ENCODE data around the gene RSBN1. TPM values are rescaled to one million over a fixed set of nuclear protein-coding genes. Genes with fewer than 3 reads are reported as not detected.

RSBN1 gene
- total RNA-seq, 2 experiments from 2014 or later, result 13.6 to 14.3 TPM

DNA sequence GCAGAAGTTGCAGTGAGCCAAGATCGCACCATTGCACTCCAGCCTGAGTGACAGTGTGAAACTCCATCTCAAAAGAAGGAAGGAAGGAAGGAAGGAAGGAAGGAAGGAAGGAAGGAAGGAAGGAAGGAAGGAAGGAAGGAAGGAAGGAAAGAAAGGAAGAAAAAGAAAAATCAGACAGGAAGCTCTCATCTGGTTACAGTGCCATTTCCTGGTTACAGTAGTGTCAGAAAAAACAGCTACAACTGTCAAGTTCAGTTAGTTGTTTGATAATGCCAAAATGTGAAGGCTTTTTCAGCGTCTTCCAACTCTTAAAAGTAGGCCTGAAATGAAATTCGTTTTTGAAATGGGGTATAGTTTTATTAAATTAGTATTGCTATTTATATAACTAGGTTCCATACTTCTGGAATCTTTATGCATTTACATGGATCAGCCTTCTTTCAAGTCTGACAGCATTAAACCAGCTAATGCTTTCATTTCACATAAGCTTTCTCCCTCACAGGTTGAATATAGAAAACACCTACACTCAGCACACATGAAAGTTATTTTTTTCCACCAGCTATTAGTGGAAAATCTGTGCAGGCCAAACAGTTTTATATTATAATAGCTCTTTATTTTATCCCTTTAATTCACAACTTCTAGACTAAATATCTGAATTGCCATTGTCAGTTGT is 38.0 kb upstream of the RSBN1 start:
- intact Hi-C loops (cut with micrococcal nuclease), result no loop called here
- H3K4me1 Mint-ChIP-seq (ENCODE audit: low read depth), result peaks cover 22% of the 10 kb centered on the region
- peaks cover 3% of the 10 kb centered on the region for H3K9me3 Mint-ChIP-seq
- H3K27ac Mint-ChIP-seq, result peak overlapping the region; percentile 85
- DNase-seq, result no peak
- CTCF ChIA-PET, result no interaction called here
- peaks cover 52% of the 10 kb centered on the region for H3K36me3 Mint-ChIP-seq (ENCODE audit: low read depth)
- H3K27me3 Mint-ChIP-seq (ENCODE audit: low read depth), result no peaks in the 10 kb centered on the region
- H3K4me3 Mint-ChIP-seq, result no peak overlapping the region

DNA sequence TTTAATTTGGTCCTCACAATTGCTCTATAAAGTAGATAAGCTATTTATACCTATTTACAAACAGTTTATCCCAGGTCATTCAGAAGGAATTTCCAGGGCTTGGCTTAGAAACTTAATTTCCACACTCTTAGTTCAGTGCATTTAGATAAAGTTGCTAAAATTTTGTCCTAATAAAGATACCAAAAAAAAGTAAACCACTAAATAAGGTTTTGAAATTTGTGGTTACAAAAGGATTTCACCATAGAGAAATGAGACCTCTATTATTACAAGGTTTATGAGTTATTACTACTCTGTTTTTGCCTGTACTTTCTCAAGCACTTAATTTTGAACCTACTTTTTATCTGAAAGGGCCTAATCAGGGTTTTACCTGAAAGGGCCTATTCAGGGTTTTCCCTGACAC is 36.8 kb upstream of the RSBN1 start:
- Mint-ChIP-seq H3K9me3 (peaks cover 3% of the 10 kb centered on the region), H3K4me3 (no peak overlapping the region), H3K27ac (no peak overlapping the region), H3K36me3 (ENCODE audit: low read depth) (peaks cover 43% of the 10 kb centered on the region), H3K27me3 (ENCODE audit: low read depth) (no peaks in the 10 kb centered on the region), H3K4me1 (ENCODE audit: low read depth) (peaks cover 13% of the 10 kb centered on the region)
- no peak for DNase-seq
- intact Hi-C loops (cut with micrococcal nuclease), result loop anchor here (10.0 kb wide), 1 partner anchor 436 kb away; no protein-coding TSS in a partner anchor
- CTCF ChIA-PET, result no interaction called here

DNA sequence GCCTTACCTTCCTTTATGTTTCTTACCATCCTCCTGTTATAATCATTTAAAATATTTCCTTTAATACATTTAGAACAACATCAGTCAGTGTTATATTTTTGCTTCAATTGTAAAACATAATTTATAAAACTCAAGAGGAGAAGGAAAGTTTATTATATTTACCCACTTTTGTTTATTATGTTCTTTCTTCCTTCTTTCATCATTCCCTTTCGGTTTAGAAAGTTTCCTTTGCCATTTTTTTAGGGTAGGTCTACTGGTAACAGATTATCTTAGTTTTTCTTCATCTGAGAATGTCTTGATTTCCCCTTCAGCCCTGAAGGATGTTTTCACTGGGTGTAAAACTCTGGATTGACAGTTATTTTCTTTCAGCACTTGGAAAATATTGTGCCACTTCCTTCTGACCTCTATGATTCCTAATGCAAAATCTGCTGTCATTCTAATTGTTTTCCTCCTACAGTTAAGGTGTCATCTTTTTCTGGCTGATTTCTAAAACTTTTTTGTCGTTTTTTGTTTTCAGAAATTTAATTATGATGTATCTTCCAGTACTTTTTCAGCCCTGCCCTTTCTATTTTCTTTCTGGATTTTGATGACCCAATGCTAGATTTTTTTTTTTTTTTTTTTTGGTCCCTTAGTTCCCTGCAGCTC is 34.2 kb upstream of the RSBN1 start:
- Mint-ChIP-seq H3K27ac (no peak overlapping the region), H3K27me3 (ENCODE audit: low read depth) (no peaks in the 10 kb centered on the region), H3K9me3 (peaks cover 3% of the 10 kb centered on the region), H3K4me1 (ENCODE audit: low read depth) (peaks cover 13% of the 10 kb centered on the region), H3K4me3 (no peak overlapping the region), H3K36me3 (ENCODE audit: low read depth) (peaks cover 52% of the 10 kb centered on the region)
- intact Hi-C loops (cut with micrococcal nuclease), result loop anchor here (10.0 kb wide), 1 partner anchor 438 kb away; no protein-coding TSS in a partner anchor
- DNase-seq, result no peak
- CTCF ChIA-PET, result no interaction called here

DNA sequence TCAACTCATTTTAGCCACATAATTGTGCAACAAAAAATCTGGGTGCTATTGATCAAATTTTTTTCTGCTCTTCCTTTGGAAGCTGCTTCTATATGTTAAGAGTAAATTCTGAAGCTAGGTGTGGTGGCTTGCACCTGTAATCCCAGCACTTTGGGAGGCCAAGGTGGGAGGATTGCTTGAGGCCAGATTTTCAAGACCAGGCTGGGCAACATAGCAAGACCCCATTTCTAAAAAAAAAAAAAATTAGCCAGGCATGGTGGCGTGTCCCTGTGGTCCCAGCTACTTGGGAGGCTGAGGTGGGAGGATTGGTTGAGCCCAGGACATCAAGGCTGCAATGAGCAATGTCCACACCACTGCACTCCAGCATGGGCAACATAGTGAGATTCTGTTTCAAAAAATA is 24.3 kb upstream of the RSBN1 start:
- CTCF ChIA-PET, result interaction anchor here (0.6 to 3.3 kb wide), 16 partner anchors 13 to 894 kb away, joined by 3 to 24 read pairs (median 4); partner anchors contain the start of genes AP4B1, DCLRE1B, HIPK1 and RSBN1
- no peak for DNase-seq
- Mint-ChIP-seq H3K27ac (no peak overlapping the region), H3K9me3 (no peaks in the 10 kb centered on the region), H3K36me3 (ENCODE audit: low read depth) (peaks cover 40% of the 10 kb centered on the region), H3K27me3 (ENCODE audit: low read depth) (no peaks in the 10 kb centered on the region), H3K4me3 (no peak overlapping the region), H3K4me1 (ENCODE audit: low read depth) (peaks cover 3% of the 10 kb centered on the region)
- intact Hi-C loops (cut with micrococcal nuclease), result no loop called here

DNA sequence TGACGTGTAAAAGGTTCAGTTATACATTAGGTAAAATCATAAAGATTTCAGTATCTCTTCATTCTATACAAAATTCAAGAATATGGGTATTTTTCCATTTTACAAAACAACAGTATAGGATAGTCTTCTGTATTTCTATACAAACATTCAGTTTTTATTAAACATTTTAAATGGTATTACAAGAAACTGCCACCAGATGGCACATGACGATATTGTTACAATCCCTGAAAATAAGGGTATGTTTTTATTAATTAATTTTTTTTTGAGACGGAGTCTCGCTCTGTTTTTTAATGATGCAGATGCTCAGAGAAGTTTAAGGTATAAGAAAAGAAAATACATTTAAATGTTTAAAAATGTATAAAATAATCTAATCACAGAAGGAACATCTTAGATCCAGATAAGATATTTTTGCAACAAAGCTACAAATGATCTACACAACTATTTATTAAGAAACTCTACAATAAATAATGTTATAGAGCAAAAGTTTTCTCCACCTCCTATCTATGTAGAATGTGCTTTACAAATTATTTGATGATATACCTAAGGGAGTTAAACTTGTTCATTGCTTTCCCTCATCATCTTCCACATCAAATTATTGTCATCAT is 23.5 kb upstream of the RSBN1 start:
- Mint-ChIP-seq H3K4me3 (no peak overlapping the region), H3K36me3 (ENCODE audit: low read depth) (peaks cover 39% of the 10 kb centered on the region), H3K9me3 (no peaks in the 10 kb centered on the region), H3K27me3 (ENCODE audit: low read depth) (no peaks in the 10 kb centered on the region), H3K27ac (no peak overlapping the region), H3K4me1 (ENCODE audit: low read depth) (peaks cover 3% of the 10 kb centered on the region)
- CTCF ChIA-PET, result interaction anchor here (0.6 to 3.3 kb wide), 24 partner anchors 12 to 452 kb away, joined by 3 to 24 read pairs (median 5); partner anchors contain the start of genes AP4B1, DCLRE1B, HIPK1 and OLFML3
- peak; percentile 35 for DNase-seq
- intact Hi-C loops (cut with micrococcal nuclease), result loop anchor here (1.0 kb wide), 3 partner anchors 39 to 94 kb away; partner anchors contain the start of genes DCLRE1B and HIPK1

DNA sequence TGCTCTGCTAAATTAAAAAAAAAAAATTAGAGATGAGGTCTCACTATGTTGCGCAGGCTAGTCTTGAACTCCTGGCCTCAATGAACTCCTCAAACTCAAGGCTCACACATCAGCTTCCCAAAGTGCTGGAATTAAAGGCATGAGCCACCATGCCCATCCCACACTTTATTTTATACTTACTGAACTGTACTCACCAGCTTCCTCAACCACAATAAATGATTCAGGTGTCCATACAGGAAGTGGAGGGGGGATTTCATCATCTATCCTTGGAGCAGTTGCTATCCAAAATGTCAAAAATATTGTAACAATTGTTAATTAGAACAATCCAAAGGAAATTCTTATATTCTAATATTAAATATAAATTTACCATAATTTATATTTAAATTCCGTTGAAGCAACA is 22.4 kb upstream of the RSBN1 start:
- Mint-ChIP-seq H3K4me1 (ENCODE audit: low read depth) (peaks cover 3% of the 10 kb centered on the region), H3K27ac (no peak overlapping the region), H3K4me3 (no peak overlapping the region), H3K9me3 (no peaks in the 10 kb centered on the region), H3K27me3 (ENCODE audit: low read depth) (no peaks in the 10 kb centered on the region), H3K36me3 (ENCODE audit: low read depth) (peaks cover 34% of the 10 kb centered on the region)
- CTCF ChIA-PET, result interaction anchor here (0.6 to 3.3 kb wide), 16 partner anchors 17 to 810 kb away, joined by 3 to 24 read pairs (median 6); partner anchors contain the start of genes AP4B1, DCLRE1B, HIPK1 and OLFML3
- no peak for DNase-seq
- intact Hi-C loops (cut with micrococcal nuclease), result loop anchor here (1.0 kb wide), 3 partner anchors 40 to 95 kb away; partner anchors contain the start of genes DCLRE1B and HIPK1

DNA sequence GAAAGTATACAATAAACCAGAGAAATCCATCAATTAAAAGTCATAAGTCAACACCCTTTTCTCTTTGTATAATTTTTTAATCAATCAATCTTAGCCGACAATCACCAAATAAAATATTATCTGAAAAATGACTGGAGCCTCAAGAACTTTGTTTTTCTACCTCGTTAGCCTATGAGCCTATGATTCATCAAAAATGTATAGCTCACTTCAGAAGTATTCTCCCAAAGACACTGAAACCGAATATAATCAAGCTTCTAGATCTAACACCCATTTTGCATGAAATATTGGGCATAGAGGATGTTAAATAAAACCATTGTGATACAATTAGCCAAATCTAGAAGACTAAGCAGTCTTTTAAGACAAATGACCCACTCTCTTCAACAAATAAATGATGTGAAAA is 17.8 kb upstream of the RSBN1 start:
- no peak overlapping the region for H3K27ac Mint-ChIP-seq
- no peaks in the 10 kb centered on the region for H3K27me3 Mint-ChIP-seq (ENCODE audit: low read depth)
- H3K4me3 Mint-ChIP-seq, result no peak overlapping the region
- peaks cover 34% of the 10 kb centered on the region for H3K36me3 Mint-ChIP-seq (ENCODE audit: low read depth)
- H3K4me1 Mint-ChIP-seq (ENCODE audit: low read depth), result no peaks in the 10 kb centered on the region
- CTCF ChIA-PET, result no interaction called here
- no peaks in the 10 kb centered on the region for H3K9me3 Mint-ChIP-seq
- intact Hi-C loops (cut with micrococcal nuclease), result no loop called here
- DNase-seq, result no peak

DNA sequence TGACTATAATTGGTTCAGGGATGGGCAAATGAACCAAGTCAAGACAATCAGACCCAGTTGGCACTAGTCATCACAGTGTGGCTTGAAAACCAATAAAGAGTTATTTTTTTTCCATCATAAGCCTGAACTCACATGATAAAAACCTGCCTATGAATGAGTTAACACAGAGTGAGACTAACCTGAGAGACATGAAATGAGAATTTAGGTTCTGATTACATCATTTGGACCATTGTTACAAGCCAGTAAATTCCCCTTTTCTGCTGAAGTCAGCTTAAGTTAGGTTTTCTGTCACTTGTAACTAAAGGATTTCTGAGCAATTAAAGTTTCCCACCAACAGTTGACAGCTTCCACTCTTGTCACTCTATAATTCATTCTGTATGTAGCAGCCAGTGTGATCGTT is 9.6 kb upstream of the RSBN1 start:
- Mint-ChIP-seq H3K27ac (no peak overlapping the region), H3K4me1 (ENCODE audit: low read depth) (peaks cover 8% of the 10 kb centered on the region), H3K9me3 (no peaks in the 10 kb centered on the region), H3K36me3 (ENCODE audit: low read depth) (peaks cover 19% of the 10 kb centered on the region), H3K27me3 (ENCODE audit: low read depth) (no peaks in the 10 kb centered on the region), H3K4me3 (no peak overlapping the region)
- CTCF ChIA-PET, result no interaction called here
- DNase-seq, result no peak
- intact Hi-C loops (cut with micrococcal nuclease), result no loop called here

DNA sequence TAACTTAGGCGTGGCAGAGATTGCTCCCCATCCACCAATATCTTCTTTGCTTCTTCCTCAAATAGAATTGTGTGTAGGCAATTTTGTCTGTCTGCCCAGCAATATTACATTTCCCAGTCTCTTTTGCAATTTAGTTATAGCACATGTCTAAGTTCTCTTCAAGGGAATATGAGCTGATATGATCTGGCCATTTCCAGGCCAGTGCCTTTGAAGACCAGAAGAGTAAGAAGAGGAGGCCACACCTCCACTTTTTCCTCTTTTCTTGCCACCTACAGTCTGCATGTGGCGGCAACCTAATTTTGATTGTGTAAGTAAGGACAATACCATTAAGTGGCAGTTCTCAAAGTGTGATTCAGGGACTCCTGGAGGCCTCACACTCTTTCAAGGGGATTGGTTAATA is 6.3 kb upstream of the RSBN1 start:
- Mint-ChIP-seq H3K27me3 (ENCODE audit: low read depth) (no peaks in the 10 kb centered on the region), H3K9me3 (no peaks in the 10 kb centered on the region), H3K36me3 (ENCODE audit: low read depth) (peaks cover 15% of the 10 kb centered on the region), H3K4me1 (ENCODE audit: low read depth) (peaks cover 8% of the 10 kb centered on the region), H3K27ac (no peak overlapping the region), H3K4me3 (no peak overlapping the region)
- CTCF ChIA-PET, result interaction anchor here (0.7 to 1.3 kb wide), 2 partner anchors 17 to 108 kb away, joined by 3 to 5 read pairs; no protein-coding TSS in a partner anchor
- DNase-seq, result no peak
- intact Hi-C loops (cut with micrococcal nuclease), result no loop called here

DNA sequence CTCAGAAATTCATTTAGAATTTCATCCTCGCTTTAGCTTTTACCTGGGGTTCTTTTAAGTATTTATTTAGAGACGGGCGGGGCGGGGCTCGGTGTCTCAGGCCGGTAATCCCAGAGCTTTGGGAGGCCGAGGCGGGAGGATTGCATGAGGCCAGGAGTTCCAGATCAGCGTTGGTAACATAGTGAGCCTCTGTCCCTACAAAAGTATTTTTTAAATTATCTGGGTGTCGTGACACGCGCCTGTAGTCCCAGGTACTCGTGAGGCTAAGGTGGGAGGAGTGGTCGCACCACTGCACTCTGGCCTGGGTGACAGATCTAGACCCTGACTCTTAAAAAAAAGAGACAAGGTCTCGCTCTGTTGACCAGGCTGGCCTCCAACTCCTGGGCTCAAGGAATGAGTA is 942 bp upstream of the RSBN1 start:
- Mint-ChIP-seq H3K4me1 (ENCODE audit: low read depth) (peaks cover 30% of the 10 kb centered on the region), H3K36me3 (ENCODE audit: low read depth) (peaks cover 14% of the 10 kb centered on the region), H3K27ac (peak overlapping the region; percentile 94), H3K27me3 (ENCODE audit: low read depth) (no peaks in the 10 kb centered on the region), H3K9me3 (no peaks in the 10 kb centered on the region), H3K4me3 (peak overlapping the region; percentile 46)
- CTCF ChIA-PET, result interaction anchor here (0.6 kb wide), 1 partner anchor 27 kb away, joined by 3 read pairs; no protein-coding TSS in a partner anchor
- no peak for DNase-seq
- intact Hi-C loops (cut with micrococcal nuclease), result loop anchor here (2.0 to 5.0 kb wide), 4 partner anchors 672 to 1096 kb away; partner anchors contain the start of genes CSDE1, LRIG2 and PPM1J

DNA sequence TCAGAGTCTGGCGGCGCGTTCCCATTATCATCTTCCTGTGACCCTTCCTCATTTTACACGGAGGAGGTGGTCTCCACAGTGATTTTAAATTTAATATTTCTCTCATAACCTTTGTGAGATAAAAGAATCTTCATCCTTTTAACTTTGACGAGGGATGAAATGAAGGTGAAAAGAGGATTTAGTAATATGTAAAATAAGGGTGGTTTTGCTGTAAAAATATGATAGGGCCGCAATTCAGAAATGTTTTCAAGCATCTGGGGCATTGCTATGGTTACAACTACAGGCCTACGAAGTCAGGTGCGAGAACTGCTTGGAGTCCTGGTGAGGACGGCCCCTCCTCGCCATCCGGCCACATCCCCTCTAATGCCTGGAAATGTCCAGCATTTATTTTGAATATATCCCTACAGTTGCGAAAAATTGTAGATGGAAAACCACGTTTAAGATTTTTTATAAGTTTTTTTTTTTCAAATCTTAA is 422 bp upstream of the RSBN1 start:
- Mint-ChIP-seq H3K9me3 (no peaks in the 10 kb centered on the region), H3K4me1 (ENCODE audit: low read depth) (peaks cover 30% of the 10 kb centered on the region), H3K4me3 (peak overlapping the region; percentile 98), H3K27me3 (ENCODE audit: low read depth) (no peaks in the 10 kb centered on the region), H3K27ac (peak overlapping the region; percentile 94), H3K36me3 (ENCODE audit: low read depth) (peaks cover 12% of the 10 kb centered on the region)
- intact Hi-C loops (cut with micrococcal nuclease), result loop anchor here (1.0 to 5.0 kb wide), 14 partner anchors 29 to 1193 kb away; partner anchors contain the start of genes BCAS2, CAPZA1, CSDE1 and DCLRE1B
- peak; percentile 36 for DNase-seq
- CTCF ChIA-PET, result interaction anchor here (0.6 kb wide), 1 partner anchor 24 kb away, joined by 3 read pairs; no protein-coding TSS in a partner anchor
